Activated CD8-positive, alpha-beta memory T cell treated with anti-CD3 and anti-CD28 coated beads, Interleukin-2, amount 50 U/mL, for 1 hour (primary cell): Measurements from ENCODE around the gene SPEF2.
"Not testable (repeated sequence)": the region's sequence is repeated elsewhere in the genome, so short reads cannot be mapped to it uniquely, and the experiment has no call there.

Experiments
- DNase-seq: peaks from one replicate; pipeline ENCODE4 v3.0.0-alpha.2; 2020; ENCODE audit errors: extremely low read depth

SPEF2 gene

GRCh38 chr5:35659556-35659955, 41.9 kb downstream of the SPEF2 start:
- DNase-seq: no peak

DNA sequence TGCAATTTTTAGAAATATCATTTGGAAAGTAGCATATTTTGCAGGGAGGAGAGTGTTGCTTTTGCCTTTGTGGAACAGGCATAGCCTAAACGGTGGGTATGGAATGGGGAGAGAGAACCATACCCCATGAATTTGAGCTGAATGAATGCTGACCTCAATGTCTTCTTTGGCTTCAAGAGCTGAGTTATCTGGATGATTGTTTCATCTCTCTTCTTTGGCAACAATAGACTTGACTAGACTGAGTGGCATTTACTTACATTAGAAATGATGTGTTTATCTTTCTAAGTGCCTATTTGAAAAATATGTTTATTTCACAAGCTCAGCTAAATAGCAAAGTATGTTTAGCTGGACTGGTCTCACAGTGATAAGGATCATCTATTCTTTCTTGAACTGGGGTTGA, 42.8 kb downstream of the SPEF2 start:
- no peak for DNase-seq

- DNase-seq: no peak
Measured at GRCh38 chr5:35664584-35664983, 46.9 kb downstream of the SPEF2 start.

- DNase-seq: no peak
Measured at GRCh38 chr5:35665096-35665495, 47.4 kb downstream of the SPEF2 start.

GRCh38 chr5:35668319-35668718, 50.7 kb downstream of the SPEF2 start:
- no peak for DNase-seq

DNA sequence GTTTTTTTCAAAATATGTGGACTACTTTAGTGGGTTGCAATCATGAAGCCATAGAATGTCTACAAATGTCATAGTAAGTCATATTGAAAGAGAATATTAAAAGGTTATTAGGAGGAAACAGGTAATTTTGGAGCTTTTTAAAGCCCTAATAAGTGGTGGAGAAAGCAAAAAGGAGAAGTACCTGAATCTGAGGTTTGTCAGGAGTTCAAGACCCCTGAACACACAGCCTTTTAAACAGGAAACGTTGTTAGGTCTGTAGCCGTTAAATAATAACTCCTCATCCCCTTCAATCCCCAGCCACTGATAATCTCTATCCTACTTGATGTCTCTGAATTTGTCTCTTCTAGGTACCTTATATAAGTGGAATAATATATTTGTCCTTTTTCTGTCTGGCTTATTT, 51.1 kb downstream of the SPEF2 start:
- DNase-seq: no peak

DNA sequence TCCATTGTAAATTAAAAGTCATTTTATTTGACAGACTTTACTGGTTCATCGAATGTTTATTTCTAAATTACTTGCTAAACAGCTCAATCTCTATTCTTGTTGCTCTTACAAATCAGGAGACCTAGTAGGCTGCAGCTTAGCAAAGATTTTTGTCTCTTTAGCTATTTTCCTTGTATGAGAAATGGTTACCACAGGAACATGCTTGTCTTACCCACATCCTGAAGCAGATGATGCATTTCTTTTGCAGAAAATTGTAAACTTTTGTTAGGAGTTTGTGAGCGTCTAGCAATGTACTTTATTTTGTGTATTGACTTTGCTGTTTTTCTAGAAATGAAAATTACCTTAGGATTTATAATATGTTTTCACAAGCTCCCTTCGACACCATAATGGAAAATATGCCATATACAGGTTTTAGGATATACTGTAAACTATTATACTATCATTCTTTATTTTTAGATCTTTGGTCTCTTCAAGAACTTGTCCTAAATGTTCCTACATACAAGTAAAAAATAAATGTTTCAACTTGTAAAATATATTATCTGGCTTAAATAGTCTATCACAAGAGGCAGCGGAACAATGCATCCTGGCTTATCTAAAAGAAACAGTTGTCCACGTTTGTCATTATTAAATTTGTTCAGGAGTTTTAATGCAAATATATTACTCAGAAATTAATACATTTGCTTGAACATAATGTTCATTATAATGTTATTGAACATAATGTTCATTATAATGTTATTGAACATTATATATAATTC, 54.1 kb downstream of the SPEF2 start:
- no peak for DNase-seq

GRCh38 chr5:35672296-35672655, 54.6 kb downstream of the SPEF2 start:
- not testable (repeated sequence) for DNase-seq

DNA sequence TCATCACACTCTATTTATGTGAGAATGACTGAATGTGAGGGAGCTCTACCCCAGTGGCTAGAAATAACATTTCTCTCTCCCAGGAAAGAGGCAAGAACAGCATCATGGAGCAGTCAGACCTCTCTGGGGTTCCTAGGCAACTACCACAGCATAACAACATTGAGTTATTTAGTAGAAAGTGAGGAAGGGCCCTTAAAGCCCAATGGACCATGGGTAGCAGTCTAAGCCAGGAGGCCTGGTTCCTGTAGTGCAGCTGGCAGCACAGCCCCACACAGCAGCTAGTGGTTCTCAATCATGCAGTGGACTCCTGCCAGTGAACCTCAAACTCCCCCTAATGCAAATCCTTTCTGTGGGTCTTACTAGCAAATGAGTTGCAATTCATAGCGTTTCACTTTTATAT, 55.3 kb downstream of the SPEF2 start:
- DNase-seq: peak; percentile 9

DNA sequence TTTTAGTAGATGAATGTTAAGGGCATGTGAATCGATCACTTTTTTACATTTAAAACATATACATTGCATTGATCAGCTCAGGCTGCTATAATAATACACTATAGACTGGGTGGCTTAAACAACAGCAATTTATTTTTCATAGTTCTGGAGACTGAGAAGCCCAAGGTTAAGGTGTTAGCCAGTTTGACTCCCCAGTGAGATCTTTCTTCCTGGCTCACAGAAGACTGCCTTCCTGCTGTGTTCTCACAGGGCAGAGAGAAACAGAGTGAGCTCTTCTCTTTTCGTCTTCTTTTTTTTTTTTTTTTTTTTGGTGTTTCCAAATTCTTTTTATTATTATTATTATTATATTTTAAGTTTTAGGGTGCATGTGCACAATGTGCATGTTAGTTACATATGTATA, 56.4 kb downstream of the SPEF2 start:
- DNase-seq: no peak

- no peak for DNase-seq
Measured at GRCh38 chr5:35675392-35675791, 57.7 kb downstream of the SPEF2 start.

GRCh38 chr5:35677878-35678277, 60.2 kb downstream of the SPEF2 start:
- no peak for DNase-seq

- DNase-seq: no peak
Measured at GRCh38 chr5:35678661-35679060, 61.0 kb downstream of the SPEF2 start.

DNA sequence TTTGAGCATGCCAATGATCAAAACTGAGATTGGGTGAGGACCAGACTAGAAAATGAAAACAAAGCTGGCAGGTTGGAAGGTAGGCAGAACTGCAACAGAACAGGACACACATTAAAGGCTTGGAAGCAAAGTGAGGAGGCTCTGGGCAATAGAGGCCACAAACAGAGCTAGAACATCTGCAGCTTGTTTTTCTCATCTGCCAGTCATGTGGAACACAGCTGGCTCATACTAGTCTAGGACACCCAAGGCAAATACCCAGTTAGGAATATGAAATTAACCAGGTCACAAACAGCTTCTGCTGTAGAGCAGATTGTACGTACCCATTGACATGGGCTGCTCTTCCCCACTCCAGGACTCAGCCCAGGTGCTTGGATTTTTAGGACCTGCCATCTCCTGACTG, 61.7 kb downstream of the SPEF2 start:
- no peak for DNase-seq

DNA sequence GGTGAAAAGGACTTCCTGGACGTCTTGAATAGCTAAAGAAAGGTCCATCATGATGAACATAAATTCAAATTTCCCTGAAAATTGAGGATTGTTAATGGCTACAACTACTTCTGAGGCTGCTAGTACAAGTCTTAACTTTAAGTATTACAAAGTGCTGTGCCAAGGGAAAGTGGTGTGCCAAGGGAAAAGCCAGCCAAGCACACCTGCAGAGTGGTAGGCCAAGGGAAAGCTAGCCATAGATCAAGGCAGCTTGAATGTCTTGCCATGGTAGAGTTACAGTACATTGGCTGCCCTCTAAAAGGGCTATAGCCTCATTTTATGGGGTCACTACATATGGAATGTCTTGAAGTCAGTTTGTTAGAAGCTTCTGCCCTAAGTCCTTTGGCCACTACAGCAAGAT, 64.2 kb downstream of the SPEF2 start:
- DNase-seq: no peak

DNA sequence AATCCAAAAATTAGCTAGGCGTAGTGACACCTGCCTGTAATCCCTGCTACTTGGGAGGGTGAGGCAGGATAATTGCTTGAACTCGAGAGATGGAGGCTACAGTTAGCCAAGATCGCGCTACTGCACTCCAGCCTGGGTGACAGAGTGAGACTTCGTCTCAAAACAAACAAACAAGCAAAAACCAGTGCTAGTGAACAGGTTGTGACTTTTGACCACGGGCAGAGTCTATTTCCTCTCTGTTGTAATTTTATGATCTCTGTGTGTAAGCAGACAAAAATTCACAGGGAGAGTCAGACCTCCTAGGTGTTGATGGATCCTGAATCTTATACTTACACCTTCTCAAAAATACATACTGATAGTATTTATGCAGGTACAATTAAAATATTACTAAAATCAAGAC, 65.8 kb downstream of the SPEF2 start:
- DNase-seq: no peak

DNA sequence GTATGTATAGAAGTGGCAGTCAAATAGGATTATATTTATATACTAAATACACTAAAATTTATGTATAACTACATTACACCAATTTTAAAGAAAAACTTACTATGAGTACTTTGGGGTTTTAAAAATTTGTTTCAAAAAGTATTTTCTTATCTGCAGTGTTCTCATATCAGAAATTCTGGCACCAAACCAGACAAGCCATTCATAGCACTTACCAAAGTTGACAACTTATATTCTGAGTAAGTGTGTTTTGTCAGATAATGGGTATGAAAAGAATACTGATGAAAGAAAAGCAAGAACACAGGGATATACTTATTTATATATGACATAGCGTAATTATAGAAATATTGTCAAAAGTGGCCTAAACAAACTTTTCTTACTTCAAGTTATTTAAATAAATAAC, 67.5 kb downstream of the SPEF2 start:
- DNase-seq: no peak

- DNase-seq: no peak
Measured at GRCh38 chr5:35687961-35688360, 70.3 kb downstream of the SPEF2 start.

DNA sequence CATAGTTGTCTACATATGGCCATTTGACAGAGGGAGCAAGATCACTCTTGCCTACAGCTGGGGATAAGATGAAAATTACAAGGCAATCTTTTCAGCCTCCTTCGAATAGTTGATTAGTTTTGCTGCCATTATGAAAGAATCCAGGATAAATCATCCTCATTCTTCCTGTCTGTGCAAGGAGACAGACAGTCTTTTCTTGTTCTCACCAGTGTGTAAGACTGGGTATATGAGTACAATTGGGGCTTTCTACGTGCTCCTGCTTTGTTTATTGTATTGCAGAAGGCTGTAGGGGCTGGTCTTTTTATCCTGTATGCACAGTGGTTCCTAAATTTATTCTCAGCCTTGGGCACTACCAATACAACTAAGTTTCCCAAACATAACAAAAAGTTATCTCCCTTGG, 76.8 kb downstream of the SPEF2 start:
- no peak for DNase-seq

GRCh38 chr5:35698047-35698808, 80.6 kb downstream of the SPEF2 start:
- no peak for DNase-seq

GRCh38 chr5:35707659-35708058, 90.0 kb downstream of the SPEF2 start:
- no peak for DNase-seq

DNA sequence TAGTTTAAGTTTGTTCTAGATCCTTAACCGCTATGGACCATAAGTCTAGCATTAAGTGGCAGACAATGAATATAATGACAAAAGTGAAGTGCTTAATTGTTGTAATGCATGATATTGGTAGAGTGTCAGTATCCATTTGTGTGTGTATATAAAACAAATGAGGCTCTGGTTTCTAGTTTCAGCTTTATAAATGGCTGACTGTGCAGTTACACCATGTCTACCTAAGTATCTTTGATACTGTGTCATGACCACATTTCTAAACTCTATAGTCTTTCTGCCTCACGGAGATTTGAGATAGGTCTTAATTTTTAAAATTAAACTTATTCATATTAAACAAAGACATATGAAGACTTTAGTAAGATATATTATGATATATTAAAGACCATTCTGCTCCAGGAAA, 92.0 kb downstream of the SPEF2 start:
- no peak for DNase-seq

DNA sequence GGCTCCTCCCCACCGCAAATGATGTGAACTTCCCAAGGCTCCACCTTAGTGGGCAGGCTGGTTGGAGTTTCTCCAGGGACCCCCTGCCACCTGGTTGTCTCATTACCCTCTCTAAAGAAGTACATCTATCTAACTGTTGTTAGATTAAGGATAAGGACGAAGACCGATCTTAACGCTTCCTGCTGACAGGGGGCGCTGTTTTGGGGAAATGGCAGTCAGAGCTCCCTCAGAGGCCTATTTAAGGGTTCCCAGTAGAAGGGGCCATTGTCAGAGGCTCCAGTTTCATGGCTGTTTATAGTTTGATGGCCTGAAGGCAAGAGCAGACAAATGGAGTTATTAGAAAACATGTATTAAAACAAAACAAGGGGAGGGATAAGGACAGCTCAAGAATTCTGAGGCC, 100.1 kb downstream of the SPEF2 start:
- no peak for DNase-seq

DNA sequence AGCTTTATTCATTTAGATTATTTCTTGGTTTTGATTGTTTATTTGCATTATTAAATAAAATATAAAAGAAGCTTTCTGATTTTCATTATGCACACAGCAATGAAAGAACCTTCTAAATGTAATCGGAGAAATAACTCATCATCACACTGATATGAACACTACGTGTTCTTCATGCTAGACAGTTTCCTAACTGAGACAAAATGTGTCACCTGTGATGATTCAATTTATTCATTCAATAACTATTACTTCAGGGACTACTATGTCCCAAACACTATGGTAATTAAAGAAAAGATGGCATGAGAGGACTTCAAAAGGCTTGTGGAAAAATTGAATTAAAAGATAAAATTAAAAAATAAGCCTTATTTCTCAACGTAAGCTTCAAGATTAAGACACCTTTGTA, 118.1 kb downstream of the SPEF2 start:
- DNase-seq: no peak
